Neural cell (in vitro differentiated cells): ENCODE data around the gene DTHD1. TPM values are rescaled to one million over a fixed set of nuclear protein-coding genes. Genes with fewer than 3 reads are reported as not detected.

ENCODE experiments used
- H2AFZ ChIP-seq: fragments of 200-600, 300-800 bp; sonication (generic), shearing (Covaris generic); 2 replicates; pipeline ENCODE4 v1.6.0; 2014; ENCODE audit warnings: low read depth, mild to moderate bottlenecking, antibody characterized with exemption, low read length, moderate library complexity
- H3F3A ChIP-seq: fragments of 200-600 bp; shearing (Covaris generic); 2 replicates; pipeline ENCODE4 v1.6.1; 2016; ENCODE audit warnings: mild to moderate bottlenecking, moderate library complexity, mixed read lengths, antibody characterized with exemption, low read length; ENCODE audit not compliant: insufficient read depth, poor library complexity, severe bottlenecking
- H3K27ac ChIP-seq: fragments of 200-600, 300-800 bp; sonication (generic), shearing (Covaris generic); 2 replicates; pipeline ENCODE4 v1.5.1; 2014; ENCODE audit warnings: mild to moderate bottlenecking, low read length, moderate library complexity
- H3K27me3 ChIP-seq: fragments of 300-800, 200-600 bp; sonication (generic), shearing (Covaris generic); 2 replicates; pipeline ENCODE4 v1.6.0; 2014; ENCODE audit warnings: mild to moderate bottlenecking, low read depth, low read length, moderate library complexity; ENCODE audit not compliant: insufficient read depth
- H3K36me3 ChIP-seq: fragments of 300-800, 200-600 bp; sonication (generic), shearing (Covaris generic); 2 replicates; pipeline ENCODE4 v1.5.1; 2014; ENCODE audit warnings: mild to moderate bottlenecking, antibody characterized with exemption, low read length, moderate library complexity; ENCODE audit not compliant: insufficient read depth
- H3K4me2 ChIP-seq: fragments of 300-800, 200-600 bp; sonication (generic), shearing (Covaris generic); 2 replicates; pipeline ENCODE4 v1.6.0; 2014; ENCODE audit warnings: mild to moderate bottlenecking, low read length
- H3K4me3 ChIP-seq: fragments of 300-800, 200-600 bp; sonication (generic), shearing (Covaris generic); 2 replicates; pipeline ENCODE4 v1.5.1; 2014; ENCODE audit warnings: mild to moderate bottlenecking, low read length, moderate library complexity
- H3K79me2 ChIP-seq: fragments of 200-600 bp; shearing (Covaris generic); replicated peaks from 2 replicates; pipeline ENCODE4 v1.6.0; 2014; ENCODE audit warnings: mild to moderate bottlenecking, low read length, moderate library complexity; ENCODE audit not compliant: insufficient read depth
- H3K9ac ChIP-seq: fragments of 300-800, 200-600 bp; sonication (generic), shearing (Covaris generic); 2 replicates; pipeline ENCODE4 v1.6.1; 2016; ENCODE audit warnings: mild to moderate bottlenecking, low read length, mixed read lengths
- H3K9me2 ChIP-seq: fragments of 200-600 bp; shearing (Covaris generic); 2 replicates; pipeline ENCODE4 v1.6.1; 2016; ENCODE audit warnings: mild to moderate bottlenecking, low read length, mixed read lengths; ENCODE audit not compliant: insufficient read depth
- H3K9me3 ChIP-seq: fragments of 200-600, 300-800 bp; sonication (generic), shearing (Covaris generic); 2 replicates; pipeline ENCODE4 v1.6.1; 2016; ENCODE audit warnings: mild to moderate bottlenecking, mixed run types, low read length, moderate library complexity, mixed read lengths
- H4K20me1 ChIP-seq: fragments of 200-600 bp; shearing (Covaris generic); 2 replicates; pipeline ENCODE4 v1.6.1; 2016; ENCODE audit warnings: mild to moderate bottlenecking, mixed run types; ENCODE audit not compliant: insufficient read depth
- EP300 ChIP-seq: fragments of 450-650 bp; conservative IDR thresholded peaks from 2 replicates; pipeline ENCODE4 v1.6.1; 2014; ENCODE audit warnings: antibody characterized with exemption, mild to moderate bottlenecking, moderate library complexity; ENCODE audit not compliant: poor library complexity, severe bottlenecking
- EZH2 ChIP-seq: fragments of 200-600, 300-800 bp; shearing (Covaris generic), sonication (generic); IDR thresholded peaks from 2 replicates; pipeline ENCODE4 v1.6.1; 2014; ENCODE audit warnings: antibody characterized with exemption, low read length, borderline replicate concordance, mild to moderate bottlenecking; ENCODE audit not compliant: insufficient read depth, poor library complexity, severe bottlenecking
- MXI1 ChIP-seq: fragments of 450-650 bp; conservative IDR thresholded peaks from 2 replicates; pipeline ENCODE4 v1.6.1; 2014; ENCODE audit warnings: antibody characterized with exemption, mild to moderate bottlenecking; ENCODE audit not compliant: poor library complexity, severe bottlenecking
- POLR2AphosphoS5 ChIP-seq: IDR thresholded peaks from 2 replicates; pipeline ENCODE4 v1.6.1; 2012
- RAD21 ChIP-seq: fragments of 450-650 bp; conservative IDR thresholded peaks from 2 replicates; pipeline ENCODE4 v1.6.1; 2014; ENCODE audit warnings: antibody characterized with exemption, mild to moderate bottlenecking, moderate library complexity
- SMC3 ChIP-seq: fragments of 450-650 bp; conservative IDR thresholded peaks from 2 replicates; pipeline ENCODE4 v1.6.1; 2014; ENCODE audit warnings: antibody characterized with exemption, mild to moderate bottlenecking, moderate library complexity; ENCODE audit not compliant: poor library complexity
- TAF1 ChIP-seq: IDR thresholded peaks from 2 replicates; pipeline ENCODE4 v1.6.1; 2012; ENCODE audit warnings: low read depth
- polyA plus RNA-seq: library from polyadenylated mRNA; depleted of rRNA; stranded (reverse); fragments of >200 nt; gene quantifications from 2 replicates; pipeline ENCODE4 v1.2.3, GENCODE V29; 2014
- TF ChIP-seq, protein P1 (sequence below): fragments of 450-650 bp; IDR thresholded peaks from 2 replicates; pipeline ENCODE4 v1.5.1; 2014; ENCODE audit warnings: antibody characterized with exemption, mild to moderate bottlenecking, moderate library complexity; ENCODE audit not compliant: poor library complexity, severe bottlenecking
- TF ChIP-seq, protein P2 (sequence below): IDR thresholded peaks from 2 replicates; pipeline ENCODE4 v1.6.1; 2012; ENCODE audit warnings: borderline replicate concordance

DTHD1 gene
- polyA plus RNA-seq, 1 donor from 2014 or later: not detected

DNA sequence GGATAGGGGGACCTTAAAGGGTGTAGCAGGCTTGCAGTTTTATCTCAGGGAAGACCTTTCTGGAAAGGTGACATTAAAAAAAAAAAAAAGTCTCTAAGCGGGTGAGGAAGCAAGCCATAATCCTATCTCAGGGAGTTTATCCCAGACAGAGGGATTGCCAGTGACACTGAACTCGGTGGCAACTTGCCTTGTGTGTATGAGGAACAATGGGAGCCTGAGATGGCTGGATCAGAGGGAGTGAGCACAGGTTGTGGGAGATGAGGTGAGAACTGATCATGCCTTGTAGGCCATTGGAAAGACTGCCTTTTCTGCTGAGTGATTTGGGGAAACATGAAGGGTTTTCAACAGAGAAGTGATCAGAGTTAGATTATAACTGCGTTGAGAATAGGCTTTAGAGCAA lies 31.1 kb downstream of the DTHD1 start:
- Histone ChIP-seq H3F3A (no peaks in the 10 kb centered on the region), H3K27ac (no peak overlapping the region), H3K27me3 (no peaks in the 10 kb centered on the region)

DNA sequence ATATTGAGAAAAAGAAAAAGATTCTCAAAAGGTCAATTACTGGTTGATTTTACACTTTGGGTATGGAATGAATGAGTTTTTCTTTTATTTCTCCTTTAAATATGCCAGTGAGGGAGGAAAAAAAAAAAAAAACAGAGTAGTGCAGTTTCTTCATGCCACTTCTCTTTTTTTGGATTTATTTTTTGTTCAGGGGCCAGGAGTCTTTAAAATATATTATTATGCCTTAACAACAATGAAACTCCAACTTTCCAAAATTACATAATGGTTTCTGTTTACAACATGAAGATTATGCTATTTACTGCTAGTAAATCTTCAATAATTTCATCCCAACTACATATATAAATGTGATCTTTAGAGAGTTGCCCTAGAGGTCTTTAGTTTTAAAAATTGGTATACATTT lies 31.9 kb downstream of the DTHD1 start:
- H2AFZ ChIP-seq: no peak overlapping the region
- no peaks in the 10 kb centered on the region for H3K79me2 ChIP-seq
- no peaks in the 10 kb centered on the region for H3K36me3 ChIP-seq
- no peak overlapping the region for H3K4me2 ChIP-seq
- H3K9ac ChIP-seq: no peak overlapping the region
- no peaks in the 10 kb centered on the region for H3F3A ChIP-seq
- no peak overlapping the region for H3K4me3 ChIP-seq
- no peaks in the 10 kb centered on the region for H3K9me2 ChIP-seq
- H3K27ac ChIP-seq: no peak overlapping the region
- no peaks in the 10 kb centered on the region for H4K20me1 ChIP-seq
- H3K27me3 ChIP-seq: no peaks in the 10 kb centered on the region
- TF ChIP-seq, protein P1, sequence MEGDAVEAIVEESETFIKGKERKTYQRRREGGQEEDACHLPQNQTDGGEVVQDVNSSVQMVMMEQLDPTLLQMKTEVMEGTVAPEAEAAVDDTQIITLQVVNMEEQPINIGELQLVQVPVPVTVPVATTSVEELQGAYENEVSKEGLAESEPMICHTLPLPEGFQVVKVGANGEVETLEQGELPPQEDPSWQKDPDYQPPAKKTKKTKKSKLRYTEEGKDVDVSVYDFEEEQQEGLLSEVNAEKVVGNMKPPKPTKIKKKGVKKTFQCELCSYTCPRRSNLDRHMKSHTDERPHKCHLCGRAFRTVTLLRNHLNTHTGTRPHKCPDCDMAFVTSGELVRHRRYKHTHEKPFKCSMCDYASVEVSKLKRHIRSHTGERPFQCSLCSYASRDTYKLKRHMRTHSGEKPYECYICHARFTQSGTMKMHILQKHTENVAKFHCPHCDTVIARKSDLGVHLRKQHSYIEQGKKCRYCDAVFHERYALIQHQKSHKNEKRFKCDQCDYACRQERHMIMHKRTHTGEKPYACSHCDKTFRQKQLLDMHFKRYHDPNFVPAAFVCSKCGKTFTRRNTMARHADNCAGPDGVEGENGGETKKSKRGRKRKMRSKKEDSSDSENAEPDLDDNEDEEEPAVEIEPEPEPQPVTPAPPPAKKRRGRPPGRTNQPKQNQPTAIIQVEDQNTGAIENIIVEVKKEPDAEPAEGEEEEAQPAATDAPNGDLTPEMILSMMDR: no peak
- TF ChIP-seq TAF1 (no peak), RAD21 (no peak), MXI1 (no peak), SMC3 (no peak), EZH2 (no peak), EP300 (no peak), POLR2AphosphoS5 (no peak)
- TF ChIP-seq, protein P2, sequence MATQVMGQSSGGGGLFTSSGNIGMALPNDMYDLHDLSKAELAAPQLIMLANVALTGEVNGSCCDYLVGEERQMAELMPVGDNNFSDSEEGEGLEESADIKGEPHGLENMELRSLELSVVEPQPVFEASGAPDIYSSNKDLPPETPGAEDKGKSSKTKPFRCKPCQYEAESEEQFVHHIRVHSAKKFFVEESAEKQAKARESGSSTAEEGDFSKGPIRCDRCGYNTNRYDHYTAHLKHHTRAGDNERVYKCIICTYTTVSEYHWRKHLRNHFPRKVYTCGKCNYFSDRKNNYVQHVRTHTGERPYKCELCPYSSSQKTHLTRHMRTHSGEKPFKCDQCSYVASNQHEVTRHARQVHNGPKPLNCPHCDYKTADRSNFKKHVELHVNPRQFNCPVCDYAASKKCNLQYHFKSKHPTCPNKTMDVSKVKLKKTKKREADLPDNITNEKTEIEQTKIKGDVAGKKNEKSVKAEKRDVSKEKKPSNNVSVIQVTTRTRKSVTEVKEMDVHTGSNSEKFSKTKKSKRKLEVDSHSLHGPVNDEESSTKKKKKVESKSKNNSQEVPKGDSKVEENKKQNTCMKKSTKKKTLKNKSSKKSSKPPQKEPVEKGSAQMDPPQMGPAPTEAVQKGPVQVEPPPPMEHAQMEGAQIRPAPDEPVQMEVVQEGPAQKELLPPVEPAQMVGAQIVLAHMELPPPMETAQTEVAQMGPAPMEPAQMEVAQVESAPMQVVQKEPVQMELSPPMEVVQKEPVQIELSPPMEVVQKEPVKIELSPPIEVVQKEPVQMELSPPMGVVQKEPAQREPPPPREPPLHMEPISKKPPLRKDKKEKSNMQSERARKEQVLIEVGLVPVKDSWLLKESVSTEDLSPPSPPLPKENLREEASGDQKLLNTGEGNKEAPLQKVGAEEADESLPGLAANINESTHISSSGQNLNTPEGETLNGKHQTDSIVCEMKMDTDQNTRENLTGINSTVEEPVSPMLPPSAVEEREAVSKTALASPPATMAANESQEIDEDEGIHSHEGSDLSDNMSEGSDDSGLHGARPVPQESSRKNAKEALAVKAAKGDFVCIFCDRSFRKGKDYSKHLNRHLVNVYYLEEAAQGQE: no peak
- no peaks in the 10 kb centered on the region for H3K9me3 ChIP-seq

More for the DNA sequence above, 31.1 kb downstream of the DTHD1 start:
- Histone ChIP-seq H3K9ac (no peak overlapping the region), H3K9me2 (no peaks in the 10 kb centered on the region), H2AFZ (no peak overlapping the region), H3K4me3 (no peak overlapping the region), H4K20me1 (no peaks in the 10 kb centered on the region), H3K9me3 (no peaks in the 10 kb centered on the region), H3K36me3 (no peaks in the 10 kb centered on the region), H3K79me2 (no peaks in the 10 kb centered on the region), H3K4me2 (no peak overlapping the region)
- no peak for TF ChIP-seq MXI1
- no peak for TF ChIP-seq EP300
- TF ChIP-seq, protein P2: no peak
- no peak for TF ChIP-seq POLR2AphosphoS5
- TF ChIP-seq RAD21: no peak
- no peak for TF ChIP-seq EZH2
- TF ChIP-seq SMC3: no peak
- TF ChIP-seq, protein P1: no peak
